Activated CD4-positive, CD25-positive, alpha-beta regulatory T cell treated with anti-CD3 and anti-CD28 coated beads, Interleukin-2, amount 50 U/mL, for 16 hours (primary cell): ENCODE measurements around the gene PPP2R5A.
"Not testable (repeated sequence)": the region's sequence is repeated elsewhere in the genome, so short reads cannot be mapped to it uniquely, and the experiment has no call there.

Experiments used
- DNase-seq: peaks from one replicate; pipeline ENCODE4 v3.0.0-alpha.2; 2020; ENCODE audit warnings: low read depth, low spot score

PPP2R5A gene

GRCh38 chr1:212355230-212355969 lies 70.2 kb downstream of the PPP2R5A start:
- DNase-seq: no peak

- no peak for DNase-seq
Observed at GRCh38 chr1:212359794-212360479, 74.7 kb downstream of the PPP2R5A start.

GRCh38 chr1:212364985-212365384 lies 79.8 kb downstream of the PPP2R5A start:
- no peak for DNase-seq

GRCh38 chr1:212366901-212367300 lies 81.7 kb downstream of the PPP2R5A start:
- no peak for DNase-seq

- no peak for DNase-seq
Observed at GRCh38 chr1:212367474-212368072, 82.4 kb downstream of the PPP2R5A start.

- peak; percentile 33 for DNase-seq
Observed at GRCh38 chr1:212368073-212368484, 82.9 kb downstream of the PPP2R5A start.

- DNase-seq: no peak
Observed at GRCh38 chr1:212375986-212376385, 90.8 kb downstream of the PPP2R5A start.

- DNase-seq: no peak
Observed at GRCh38 chr1:212377644-212378043, 92.4 kb downstream of the PPP2R5A start.

- DNase-seq: no peak
Observed at GRCh38 chr1:212379366-212379765, 94.2 kb downstream of the PPP2R5A start.

GRCh38 chr1:212381397-212382035 lies 96.3 kb downstream of the PPP2R5A start:
- no peak for DNase-seq

GRCh38 chr1:212386029-212386428 lies 100.8 kb downstream of the PPP2R5A start:
- no peak for DNase-seq

- no peak for DNase-seq
Observed at GRCh38 chr1:212388985-212389716, 103.9 kb downstream of the PPP2R5A start.

GRCh38 chr1:212395678-212396437 lies 110.6 kb downstream of the PPP2R5A start:
- DNase-seq: not testable (repeated sequence)

GRCh38 chr1:212396638-212397037 lies 111.4 kb downstream of the PPP2R5A start:
- DNase-seq: no peak

- no peak for DNase-seq
Observed at GRCh38 chr1:212397171-212397570, 112.0 kb downstream of the PPP2R5A start.

GRCh38 chr1:212401042-212401441 lies 115.8 kb downstream of the PPP2R5A start:
- no peak for DNase-seq

GRCh38 chr1:212401838-212402582 lies 116.8 kb downstream of the PPP2R5A start:
- DNase-seq: no peak

GRCh38 chr1:212402666-212403321 lies 117.6 kb downstream of the PPP2R5A start:
- DNase-seq: no peak

- no peak for DNase-seq
Observed at GRCh38 chr1:212410231-212410820, 125.1 kb downstream of the PPP2R5A start.
